GM18951 (cell line): Measurements from ENCODE around the gene KCNMB4.
"Not testable (repeated sequence)": the region's sequence is repeated elsewhere in the genome, so short reads cannot be mapped to it uniquely, and the experiment has no call there.

Experiments used
- POLR2A ChIP-seq: IDR thresholded peaks from 4 replicates; pipeline ENCODE4 v1.6.1; 2011; ENCODE audit warnings: mild to moderate bottlenecking; ENCODE audit not compliant: insufficient read length, insufficient read depth; ENCODE audit errors: extremely low read depth
- in situ Hi-C: fragments of 300-500 bp; cut with MboI; formaldehyde crosslinking; loops from one replicate; pipeline ENCODE4 v1.12.0; 2022; ENCODE audit warnings: low sequenced_read_pairs, mixed read lengths, inconsistent platforms; ENCODE audit not compliant: unreplicated experiment

Gene KCNMB4

GRCh38 chr12:70355972-70356371 lies 10.1 kb upstream of the KCNMB4 start:
- in situ Hi-C loops: no loop called here
- no peak for TF ChIP-seq POLR2A

GRCh38 chr12:70359458-70360197 lies 6.5 kb upstream of the KCNMB4 start:
- no peak for TF ChIP-seq POLR2A
- in situ Hi-C loops: no loop called here

DNA sequence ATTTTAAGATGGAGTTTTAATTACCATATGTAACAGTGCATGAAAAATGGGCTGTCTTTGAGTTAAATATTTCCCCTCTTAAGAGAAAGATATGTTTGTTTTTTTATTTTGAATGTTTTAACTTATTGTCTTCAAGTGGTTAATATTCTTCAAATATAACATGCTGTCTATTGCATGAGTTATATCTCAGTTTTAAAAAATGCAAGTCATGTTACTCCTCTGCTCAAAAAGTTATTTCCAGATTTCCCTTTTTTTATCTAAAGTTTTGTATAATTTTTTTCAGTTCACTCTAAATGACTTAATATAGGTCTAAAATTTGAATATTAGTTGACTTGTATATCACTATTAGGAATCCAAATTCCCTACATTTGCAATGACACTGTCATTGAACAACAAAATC lies 5.9 kb upstream of the KCNMB4 start:
- in situ Hi-C loops: no loop called here
- TF ChIP-seq POLR2A: no peak

DNA sequence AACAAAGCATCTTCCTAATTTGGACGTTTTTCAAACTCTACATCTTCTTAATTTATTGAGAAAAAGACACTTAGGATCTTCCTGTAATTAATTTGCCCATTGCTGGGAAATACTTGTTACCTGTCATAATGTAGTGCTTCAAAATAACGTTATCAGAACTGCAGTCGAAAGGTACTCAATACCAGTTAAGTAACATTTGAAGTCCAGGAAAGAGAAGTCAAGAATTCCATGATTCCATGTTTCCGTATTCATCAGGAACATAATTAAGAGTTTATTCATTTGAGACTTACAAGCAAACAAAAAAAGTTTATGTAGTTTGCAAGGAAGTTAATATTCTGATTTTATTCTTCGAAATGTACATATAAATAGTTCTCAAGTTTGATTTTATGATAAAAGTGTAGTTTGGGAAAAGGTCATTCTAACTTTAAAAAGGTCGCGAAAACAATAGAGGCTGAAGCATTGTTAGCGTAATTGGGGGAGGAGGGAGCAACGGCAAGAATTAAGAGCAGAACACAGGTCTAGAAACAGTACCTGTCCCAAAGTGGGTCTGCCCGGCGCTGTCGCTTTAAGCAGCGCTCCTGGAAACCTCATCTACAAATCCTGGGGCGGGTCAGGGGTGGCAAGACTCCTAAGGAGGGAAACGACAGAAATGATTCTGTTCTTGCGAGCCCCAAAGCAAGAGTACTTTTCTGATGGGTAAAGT lies 1.2 kb upstream of the KCNMB4 start:
- TF ChIP-seq POLR2A: no peak
- in situ Hi-C loops: no loop called here

GRCh38 chr12:70365398-70365647 lies 767 bp upstream of the KCNMB4 start:
- in situ Hi-C loops: no loop called here
- TF ChIP-seq POLR2A: no peak

- TF ChIP-seq POLR2A: no peak
- in situ Hi-C loops: no loop called here
These were observed 629 bp downstream of the KCNMB4 start for GRCh38 chr12:70366581-70367257.

- in situ Hi-C loops: no loop called here
- TF ChIP-seq POLR2A: no peak
These were observed 1.4 kb downstream of the KCNMB4 start for GRCh38 chr12:70367258-70368141.

GRCh38 chr12:70372881-70373280 lies 6.8 kb downstream of the KCNMB4 start:
- no peak for TF ChIP-seq POLR2A
- in situ Hi-C loops: no loop called here

GRCh38 chr12:70379846-70380245 lies 13.8 kb downstream of the KCNMB4 start:
- TF ChIP-seq POLR2A: no peak
- in situ Hi-C loops: no loop called here

- TF ChIP-seq POLR2A: no peak
- in situ Hi-C loops: no loop called here
These were observed 17.4 kb downstream of the KCNMB4 start for GRCh38 chr12:70383484-70383883.

GRCh38 chr12:70383886-70384285 lies 17.8 kb downstream of the KCNMB4 start:
- in situ Hi-C loops: no loop called here
- TF ChIP-seq POLR2A: no peak

DNA sequence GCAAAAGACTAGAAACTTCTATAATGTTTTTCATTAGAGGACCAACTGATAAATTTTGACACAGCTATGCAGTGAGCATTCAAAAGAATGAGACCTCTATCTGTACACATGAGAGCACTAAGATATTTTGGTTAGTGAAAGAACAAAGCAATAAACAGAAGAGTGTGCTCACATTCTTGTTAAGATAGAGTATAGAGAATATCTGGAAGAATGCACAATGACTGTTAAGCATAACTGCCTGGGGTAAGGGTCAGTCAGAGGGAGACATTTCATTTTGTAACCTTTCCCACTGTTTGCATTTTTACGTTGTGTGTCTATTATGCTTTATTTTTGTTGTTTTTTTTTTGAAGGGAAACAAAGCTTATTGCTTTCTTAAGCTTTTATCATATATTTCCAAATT lies 20.7 kb downstream of the KCNMB4 start:
- in situ Hi-C loops: no loop called here
- no peak for TF ChIP-seq POLR2A

DNA sequence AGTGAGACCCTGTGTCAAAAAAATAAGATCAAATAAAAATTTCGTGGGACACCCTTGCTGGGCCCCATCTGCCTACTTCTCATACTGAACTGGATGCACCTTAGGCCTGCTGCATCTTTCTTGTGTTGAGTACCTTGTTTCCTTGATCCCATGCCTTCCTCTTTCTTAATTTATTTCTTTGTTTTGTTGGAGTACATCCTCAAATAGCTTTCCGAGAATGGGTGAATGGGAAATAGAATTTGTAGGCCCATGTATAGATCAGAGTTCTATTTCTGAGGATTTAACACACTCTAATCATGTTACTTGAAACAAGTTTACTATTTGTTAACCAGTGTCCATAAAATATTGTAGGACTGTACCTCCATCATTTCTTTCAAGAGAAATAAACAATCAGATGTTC lies 23.6 kb downstream of the KCNMB4 start:
- no peak for TF ChIP-seq POLR2A
- in situ Hi-C loops: no loop called here

DNA sequence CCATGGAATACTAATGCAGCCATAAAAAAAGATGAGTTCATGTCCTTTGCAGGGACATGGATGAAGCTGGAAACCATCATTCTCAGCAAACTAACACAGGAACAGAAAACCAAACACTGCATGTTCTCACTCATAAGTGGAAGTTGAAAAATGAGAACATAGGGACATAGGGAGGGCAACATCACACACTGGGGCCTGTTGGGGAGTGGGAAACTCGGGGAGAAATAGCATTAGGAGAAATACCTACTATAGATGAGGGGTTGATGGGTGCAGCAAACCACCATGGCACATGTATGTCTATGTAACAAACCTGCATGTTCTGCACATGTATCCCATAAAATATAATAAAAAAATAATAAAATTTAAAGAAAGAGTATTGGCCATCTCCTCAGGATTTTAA lies 26.5 kb downstream of the KCNMB4 start:
- in situ Hi-C loops: not testable (repeated sequence)
